Endometrial microvascular endothelial cells (primary cell): Measurements from ENCODE around the gene IRF8. TPM values are rescaled to one million over a fixed set of nuclear protein-coding genes. Genes with fewer than 3 reads are reported as not detected.
"Not testable (repeated sequence)": the region's sequence is repeated elsewhere in the genome, so short reads cannot be mapped to it uniquely, and the experiment has no call there.

ENCODE experiments used
- in situ Hi-C: cut with HindIII; loops from 2 replicates; pipeline ENCODE4 v1.10.0; 2017; ENCODE audit warnings: low sequenced_read_pairs, low pct_unique_long_range_greater_than_20kb; ENCODE audit errors: inconsistent ontology term
- total RNA-seq: library from RNA; depleted of rRNA; stranded (reverse); fragments of >200 nt; gene quantifications from one replicate; pipeline ENCODE4 v1.2.3, GENCODE V29; 2015; ENCODE audit errors: inconsistent ontology term

The IRF8 gene
- total RNA-seq, 1 donor from 2014 or later = not detected

DNA sequence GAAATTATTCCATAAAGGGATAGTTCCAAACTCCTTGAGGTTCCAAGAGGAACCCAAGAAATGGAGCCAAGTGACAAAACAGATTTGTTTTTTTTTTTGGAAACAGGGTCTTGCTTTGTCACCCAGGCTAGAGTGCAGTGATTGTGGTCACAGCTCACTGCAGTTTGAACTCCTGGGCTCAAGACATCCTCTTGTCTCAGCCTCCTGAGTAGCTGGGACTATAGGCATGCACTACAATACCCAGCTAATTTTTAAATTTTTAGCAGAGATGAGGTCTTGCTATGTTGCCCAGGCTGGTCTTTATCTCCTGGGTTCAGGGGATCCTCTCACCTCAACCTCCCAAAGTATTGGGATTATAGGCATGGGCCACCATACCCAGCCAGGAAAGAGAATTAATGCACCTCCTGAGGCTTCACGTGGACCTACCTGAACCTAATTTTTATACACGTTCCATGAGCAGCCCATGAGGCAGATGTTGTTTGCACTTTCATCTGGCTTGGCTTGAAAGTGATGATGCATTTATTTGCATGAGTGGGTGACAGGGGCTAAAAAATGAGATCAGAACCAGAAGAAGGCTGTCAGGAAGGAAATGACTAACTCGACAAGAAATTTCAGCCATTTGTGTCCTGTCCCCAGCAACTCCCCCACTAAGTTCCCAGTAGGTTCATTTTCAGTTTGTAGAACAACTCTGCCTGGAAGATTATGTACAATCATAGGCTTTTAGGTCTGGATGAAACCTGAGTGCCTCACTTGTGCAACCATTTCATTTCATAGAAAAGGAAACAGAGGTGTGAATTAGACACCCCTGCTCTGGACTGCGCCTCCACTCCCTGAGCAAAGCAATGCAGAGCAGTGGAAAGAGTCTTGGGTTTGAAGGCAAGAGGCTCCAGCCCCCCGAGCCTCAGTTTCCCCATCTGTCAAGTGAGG, 10.3 kb upstream of the IRF8 start:
- in situ Hi-C loops = no loop called here

DNA sequence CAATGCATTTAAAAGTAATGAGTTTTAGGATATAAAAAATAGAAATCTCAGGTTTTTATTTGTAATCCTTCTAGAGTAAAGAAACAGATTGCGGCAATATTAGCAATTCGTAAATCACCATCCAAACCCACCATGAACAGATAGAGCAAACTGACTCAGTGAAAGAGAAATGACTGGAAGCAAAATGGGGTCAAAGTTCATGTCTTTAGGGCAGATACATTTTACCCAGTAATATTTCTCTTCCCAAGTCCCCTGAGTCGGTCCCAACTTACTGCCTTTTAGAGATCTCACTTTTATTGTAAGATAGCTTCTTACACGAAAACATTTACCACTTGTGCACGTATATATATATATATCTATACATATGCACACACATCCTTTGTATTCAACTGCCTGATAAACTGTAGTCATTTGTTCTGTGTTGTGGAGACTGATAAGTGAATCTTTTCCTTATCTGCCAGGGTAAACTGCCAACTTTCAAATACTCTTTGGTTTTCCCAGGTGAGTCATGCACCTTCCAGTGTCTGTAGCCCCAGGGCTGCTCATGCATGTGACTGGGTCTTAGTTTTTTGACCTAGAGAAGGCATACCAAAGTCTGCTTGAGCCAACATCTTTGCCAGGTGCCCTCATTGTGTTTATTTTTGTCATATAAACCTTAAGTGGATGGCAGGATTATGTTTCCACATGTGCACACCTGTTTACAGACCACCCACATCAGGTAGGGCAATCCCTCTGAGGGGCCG, 7.8 kb upstream of the IRF8 start:
- in situ Hi-C loops = no loop called here

DNA sequence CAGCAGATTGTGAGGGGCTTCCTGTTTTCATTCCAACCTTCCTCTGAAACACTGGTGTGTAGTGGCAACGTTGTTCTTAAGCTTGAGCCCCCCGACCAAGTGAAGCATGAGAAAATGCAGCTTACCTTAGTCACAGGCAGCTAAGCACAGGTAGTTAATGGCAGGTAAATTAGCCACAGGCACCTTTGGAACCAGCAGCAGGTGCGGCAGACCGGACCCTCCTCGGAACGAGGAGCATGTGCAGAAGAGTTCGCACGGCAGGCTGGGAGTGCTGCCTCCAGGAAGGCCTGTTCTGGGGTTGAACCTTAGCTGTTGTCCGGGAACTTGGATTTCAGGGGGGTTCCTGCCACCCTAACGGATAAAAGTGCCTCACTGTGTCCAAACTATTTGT, 7.2 kb upstream of the IRF8 start:
- in situ Hi-C loops = no loop called here

DNA sequence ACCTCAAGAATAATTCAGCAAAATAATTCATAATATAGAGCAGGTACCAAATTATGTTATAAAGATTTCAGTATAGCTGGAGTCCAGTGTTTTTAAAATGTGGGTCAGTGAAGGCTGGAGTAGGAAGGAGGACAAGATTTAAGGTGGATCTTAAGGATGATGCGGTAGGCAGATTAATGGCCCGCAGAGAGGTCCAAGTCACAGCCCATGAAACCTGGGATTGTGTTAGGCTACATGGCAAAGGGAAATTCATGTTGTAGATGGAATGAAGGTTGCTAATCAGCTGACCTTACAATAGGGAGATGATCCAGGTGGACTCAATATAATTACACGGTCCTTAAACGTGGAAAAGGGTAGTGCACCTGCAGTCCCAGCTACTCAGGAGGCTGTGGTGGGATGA, 6.2 kb upstream of the IRF8 start:
- in situ Hi-C loops = no loop called here

DNA sequence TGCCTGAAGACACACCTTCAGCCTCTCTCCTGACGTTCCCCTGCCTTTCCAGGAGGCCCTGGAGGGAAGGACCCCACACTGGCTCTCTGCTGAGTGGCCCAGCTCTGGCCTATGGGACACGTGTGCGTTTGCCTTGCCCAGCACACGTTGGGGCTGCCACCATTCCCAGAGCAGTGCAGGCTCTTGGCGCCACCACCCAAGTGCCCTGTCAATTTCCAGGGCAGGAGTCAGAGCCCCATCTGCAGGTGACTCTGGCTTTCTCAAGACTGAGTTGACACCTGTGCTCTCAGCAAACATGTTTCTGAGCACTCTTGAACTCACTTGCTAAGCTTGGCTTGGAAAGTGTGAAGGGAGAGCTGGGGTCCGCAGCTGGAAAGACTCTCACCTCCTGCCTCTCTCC, 4.7 kb upstream of the IRF8 start:
- in situ Hi-C loops = no loop called here

DNA sequence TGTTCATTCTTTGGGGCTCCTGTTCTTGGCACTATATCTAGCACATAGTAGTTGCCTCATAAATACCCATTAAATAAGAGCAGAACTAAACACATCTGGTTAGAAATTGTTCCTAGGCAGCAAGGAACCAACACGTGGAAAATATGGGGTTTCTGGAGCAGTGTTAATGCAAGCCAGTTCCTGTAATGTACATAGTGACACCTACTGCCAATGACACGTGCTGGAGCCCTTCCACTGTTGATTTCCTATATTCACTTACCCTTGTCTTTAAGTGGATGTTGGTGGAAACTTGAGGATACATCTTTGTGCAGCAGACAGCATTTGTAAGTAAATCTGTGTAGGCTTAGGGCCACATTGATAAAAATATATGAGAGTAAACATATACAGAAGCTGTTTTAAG, 1.6 kb upstream of the IRF8 start:
- in situ Hi-C loops = no loop called here

DNA sequence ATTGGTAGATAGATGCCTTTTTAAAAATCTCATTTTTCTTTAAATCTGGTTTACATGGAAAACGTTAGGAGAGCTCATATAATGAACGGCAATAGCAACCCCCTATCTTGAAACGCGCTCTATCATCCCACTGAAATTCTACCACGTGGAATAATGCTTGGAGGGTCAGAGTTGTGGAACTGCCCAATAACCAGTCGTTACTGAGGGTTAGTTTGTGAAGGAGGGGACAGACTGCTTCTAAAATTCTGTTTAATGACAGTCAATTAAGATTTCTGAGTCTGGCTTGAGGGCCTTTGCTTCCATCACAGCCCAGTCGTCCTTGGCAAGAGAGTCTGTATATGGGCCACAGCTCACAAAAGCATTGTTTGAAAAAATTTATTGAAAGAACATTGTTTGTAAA, 482 bp downstream of the IRF8 start:
- in situ Hi-C loops = no loop called here

DNA sequence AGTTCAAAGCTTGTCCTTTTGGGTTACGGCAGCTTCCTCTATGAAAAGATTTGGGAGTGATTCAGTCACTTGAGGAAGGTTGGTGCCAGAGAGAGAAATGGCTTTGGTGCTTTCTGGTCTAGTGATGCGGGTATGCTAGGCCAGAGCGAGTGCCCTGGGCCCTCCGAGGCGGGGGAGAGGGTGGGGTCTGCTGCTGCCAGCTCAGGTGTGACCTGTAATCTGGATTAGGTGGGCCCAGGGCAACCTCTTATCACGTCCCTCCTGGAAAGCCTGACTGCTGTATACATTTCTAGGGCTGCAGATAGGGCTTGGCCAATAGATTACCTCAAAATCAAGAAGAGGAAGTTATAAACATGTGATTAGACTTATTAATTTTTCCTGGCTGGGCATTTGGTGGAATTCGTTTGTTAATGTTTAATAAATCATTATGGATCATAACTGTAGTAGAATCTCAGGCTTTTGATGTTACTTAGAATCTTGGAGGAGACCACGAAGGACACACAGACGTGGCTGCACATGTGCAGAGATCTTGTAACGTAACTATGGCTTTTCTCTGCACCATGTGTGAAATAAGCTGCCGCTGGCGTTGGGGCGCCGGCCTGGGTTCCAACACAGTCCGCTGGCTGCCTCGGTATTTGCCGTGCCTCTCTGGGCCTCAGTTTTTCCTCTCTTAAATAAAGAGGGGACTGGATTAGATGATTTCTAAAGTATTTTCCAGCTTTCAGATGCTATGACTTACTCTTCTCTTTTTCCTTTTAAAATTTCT, 1.2 kb downstream of the IRF8 start:
- in situ Hi-C loops = no loop called here

DNA sequence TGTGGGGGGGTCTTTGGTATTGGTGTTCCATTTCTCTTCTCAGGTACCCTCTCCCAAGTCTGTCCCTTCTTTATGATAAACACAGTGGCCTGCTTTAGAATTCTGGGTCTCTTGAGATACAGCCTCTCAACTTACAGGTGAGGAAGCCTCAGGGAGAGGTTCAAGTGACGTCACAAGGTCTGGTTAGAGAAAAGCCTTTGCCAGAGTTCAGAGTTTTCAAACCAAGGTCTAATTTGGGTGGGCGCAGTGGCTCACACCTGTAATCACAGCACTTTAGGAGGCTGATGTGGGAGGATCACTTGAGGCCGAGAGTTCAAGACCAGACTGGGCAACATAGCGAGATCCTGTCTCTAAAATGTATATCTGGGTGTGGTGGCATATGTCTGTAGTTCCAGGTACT, 2.1 kb downstream of the IRF8 start:
- in situ Hi-C loops = no loop called here

DNA sequence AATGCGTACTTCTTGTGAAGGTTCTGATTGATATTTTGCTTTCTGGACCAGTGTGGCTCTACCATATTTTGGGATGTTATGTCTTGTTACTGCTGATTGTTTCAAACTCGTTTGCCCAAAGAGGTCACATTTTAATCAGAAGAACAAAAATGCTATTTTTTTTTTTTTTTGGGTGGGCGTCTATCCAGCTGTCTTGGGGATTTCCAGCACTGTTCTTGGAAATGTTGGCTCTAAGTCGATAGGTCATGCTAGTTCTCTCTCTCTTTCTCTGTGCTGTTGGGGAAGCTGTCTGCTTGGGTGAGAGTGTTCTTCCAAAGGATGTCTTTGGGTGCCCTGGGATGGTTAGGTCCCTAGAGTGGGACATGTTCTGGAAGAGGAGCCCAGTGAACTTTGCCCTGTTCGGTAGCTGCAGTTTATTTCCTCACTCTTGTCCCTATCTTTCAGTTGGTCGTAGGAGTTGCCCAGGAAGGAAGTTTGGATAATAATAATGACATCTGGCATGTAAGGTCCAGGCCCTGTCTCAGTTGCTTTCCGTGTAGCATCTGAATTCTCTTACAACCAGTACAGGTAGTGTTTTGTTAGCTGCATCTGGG, 2.9 kb downstream of the IRF8 start:
- in situ Hi-C loops = no loop called here

DNA sequence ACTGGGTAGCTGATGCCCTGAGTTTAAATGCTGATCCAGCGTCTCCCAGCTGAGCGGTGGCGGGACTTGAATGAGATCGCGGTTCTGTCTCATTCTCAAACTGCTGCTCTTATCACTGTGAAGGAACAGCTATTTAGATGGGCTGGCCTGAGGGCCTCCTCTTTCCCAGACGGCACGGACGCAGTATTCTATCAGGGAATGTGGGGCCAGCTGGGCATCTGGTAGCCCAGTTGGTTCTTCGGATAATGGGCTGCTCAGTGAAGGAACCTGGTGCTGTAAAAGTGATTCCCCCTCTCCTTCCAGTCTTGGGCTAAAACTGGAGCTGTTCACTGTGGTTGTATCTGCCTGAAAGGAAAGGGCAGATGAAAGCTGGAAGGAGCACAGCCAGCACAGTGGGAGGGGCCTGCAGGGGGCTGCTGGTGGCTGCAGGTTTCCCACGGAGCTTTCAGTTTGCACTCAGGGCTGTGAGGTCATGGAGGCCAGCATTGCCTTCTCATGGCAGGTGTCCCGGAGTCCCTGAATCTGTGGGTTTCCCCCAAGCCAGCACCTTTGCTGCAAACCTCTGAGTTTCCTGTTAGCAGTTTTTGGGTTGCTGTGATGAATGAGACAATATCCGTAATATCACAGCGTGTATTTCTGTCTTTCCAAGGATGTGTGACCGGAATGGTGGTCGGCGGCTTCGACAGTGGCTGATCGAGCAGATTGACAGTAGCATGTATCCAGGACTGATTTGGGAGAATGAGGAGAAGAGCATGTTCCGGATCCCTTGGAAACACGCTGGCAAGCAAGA, 3.6 kb downstream of the IRF8 start:
- in situ Hi-C loops = no loop called here

DNA sequence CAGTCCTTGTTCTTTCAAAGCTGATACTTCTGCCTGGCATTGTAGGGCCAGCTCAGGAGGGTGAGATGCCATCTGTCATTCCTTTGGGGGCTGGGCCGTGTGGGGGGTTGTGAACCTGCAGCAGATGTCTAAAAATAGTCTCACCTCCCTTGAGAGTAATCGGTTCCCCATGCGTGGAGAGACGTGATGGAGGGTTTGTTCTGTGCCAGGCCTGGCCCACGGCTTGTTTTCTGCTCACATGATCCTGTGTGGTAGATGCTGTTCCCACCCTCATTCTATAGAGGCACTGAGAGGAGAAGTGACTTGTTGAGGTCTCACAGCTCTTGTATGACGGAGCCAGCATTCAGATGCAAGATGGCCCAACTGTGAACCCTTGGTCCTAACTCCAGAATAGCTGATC, 4.6 kb downstream of the IRF8 start:
- in situ Hi-C loops = no loop called here

DNA sequence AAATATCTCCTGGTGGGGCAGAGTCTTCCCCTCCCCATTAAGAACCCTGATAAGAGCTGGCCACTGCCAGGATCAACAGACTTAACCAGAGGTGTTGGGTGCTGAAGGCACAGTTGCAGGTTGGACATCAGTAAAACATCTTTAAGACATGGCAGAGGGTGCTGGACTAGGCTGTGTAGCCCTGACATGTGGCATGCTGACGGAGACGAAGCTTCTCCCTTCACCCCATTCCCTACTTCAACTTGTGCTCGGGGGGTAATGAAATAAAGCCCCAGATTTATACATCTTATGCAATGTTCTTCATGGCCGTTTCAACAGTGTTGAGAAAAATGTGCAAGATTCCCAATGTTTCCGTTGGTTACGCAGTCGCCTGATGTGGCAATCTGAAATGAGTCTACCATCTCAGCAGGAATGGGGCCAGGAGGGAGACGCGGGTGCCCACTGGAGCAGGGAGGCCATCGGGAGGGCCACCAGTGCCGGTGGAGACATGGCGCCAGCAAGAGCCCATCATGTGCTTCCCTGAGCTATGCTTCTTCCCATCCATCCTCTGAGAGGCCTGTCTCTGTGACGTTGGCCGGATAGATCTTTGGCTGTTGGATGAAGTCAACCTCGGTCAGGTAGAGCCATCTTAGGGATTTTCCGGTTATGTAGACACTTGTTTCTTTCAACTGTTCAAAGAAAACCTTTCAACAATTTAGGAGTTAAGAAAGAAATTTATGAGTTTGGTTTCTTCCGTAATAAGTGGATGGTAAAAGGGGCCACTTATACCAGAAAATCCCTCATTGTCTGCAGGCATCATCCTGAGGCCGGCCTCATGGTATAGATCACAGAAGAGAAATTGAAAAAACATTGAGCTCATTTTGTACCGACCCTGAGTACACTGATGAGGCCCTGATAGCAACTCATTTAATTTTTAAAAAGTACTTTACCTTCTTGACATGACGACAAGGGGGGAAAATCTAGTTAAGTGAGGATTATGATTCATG, 6.4 kb downstream of the IRF8 start:
- in situ Hi-C loops = no loop called here

DNA sequence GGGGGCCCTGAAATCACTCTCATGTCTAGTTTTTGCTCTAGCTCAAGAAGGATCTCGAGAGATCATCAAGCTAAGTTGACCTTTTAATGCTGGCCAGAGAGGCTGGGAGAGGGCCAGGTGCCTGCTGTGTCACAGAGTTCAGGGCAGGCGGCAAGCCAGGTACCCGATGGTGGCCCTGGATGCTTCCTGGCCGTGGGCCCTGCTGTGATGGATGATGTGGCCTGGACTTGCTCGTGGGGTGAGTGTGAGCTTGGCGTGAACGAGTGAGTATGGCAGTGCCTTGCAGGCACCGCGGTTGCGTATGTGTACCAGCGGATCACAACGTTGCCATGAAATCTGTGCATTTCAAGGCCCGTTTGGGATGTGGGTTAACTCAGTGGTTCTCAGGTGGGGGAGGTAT, 7.4 kb downstream of the IRF8 start:
- in situ Hi-C loops = no loop called here

DNA sequence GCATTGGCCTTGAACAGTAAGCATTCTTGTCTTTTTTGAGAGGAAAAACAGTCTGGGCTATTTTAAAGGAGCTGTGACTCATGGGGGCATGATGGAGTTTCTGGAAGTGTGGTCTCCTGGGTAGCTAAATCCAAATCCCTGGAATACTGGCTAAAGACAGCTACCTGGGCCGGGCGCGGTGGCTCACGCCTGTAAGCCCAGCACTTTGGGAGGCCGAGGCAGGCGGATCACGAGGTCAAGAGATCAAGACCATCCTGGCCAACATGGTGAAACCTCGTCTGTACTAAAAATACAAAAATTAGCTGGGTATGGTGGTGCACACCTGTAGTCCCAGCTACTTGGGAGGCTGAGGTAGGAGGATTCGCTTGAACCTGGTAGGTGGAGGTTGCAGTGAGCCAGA, 8.3 kb downstream of the IRF8 start:
- in situ Hi-C loops = not testable (repeated sequence)

DNA sequence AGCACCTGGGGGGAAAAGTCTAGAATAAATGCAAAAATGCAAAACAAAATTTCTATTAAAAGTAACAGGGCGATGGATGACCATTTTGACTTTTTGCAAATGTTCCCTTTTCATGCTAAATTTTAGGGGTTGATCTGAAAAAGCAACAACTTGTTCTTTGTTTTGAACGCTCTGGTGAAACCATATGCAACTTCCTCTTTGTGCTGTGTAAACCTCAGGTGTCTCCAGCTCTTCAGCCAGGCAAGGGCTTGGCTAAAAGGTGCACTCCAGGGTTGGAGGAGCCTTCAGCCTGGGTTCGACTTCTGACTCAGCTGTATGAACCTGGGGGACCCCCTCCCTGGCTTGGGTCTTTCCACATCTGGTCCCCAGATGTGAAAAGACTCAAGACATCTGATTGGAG, 9.5 kb downstream of the IRF8 start:
- in situ Hi-C loops = no loop called here

DNA sequence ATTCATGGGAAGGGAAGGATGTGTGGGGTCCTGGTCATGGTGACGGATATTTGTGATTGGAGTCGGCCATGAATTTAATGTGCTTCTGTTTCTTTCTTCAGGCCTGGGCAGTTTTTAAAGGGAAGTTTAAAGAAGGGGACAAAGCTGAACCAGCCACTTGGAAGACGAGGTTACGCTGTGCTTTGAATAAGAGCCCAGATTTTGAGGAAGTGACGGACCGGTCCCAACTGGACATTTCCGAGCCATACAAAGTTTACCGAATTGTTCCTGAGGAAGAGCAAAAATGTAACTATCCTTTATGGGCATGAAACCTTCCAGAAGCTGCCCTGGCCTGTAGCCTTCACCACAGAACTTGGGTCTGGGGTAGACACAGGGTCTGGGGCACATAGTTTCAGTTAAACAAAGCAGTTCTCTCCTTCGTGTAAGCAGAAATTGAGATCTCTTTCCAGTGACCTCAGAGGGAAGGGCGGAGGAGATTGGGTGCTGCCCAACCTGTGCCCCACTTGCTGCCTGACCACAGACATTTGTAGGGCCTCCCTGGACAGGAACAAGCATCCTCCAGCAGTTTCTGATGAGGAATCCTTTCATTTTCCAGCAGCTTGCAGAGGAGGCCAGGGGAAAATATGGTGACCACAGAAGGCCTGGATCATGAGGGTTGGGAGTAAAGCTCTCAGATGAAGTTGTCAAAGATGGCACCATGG, 10.1 kb downstream of the IRF8 start:
- in situ Hi-C loops = no loop called here
